K562 (cell line): ENCODE results near the gene CNIH1. TPM values are rescaled to one million over a fixed set of nuclear protein-coding genes. Genes with fewer than 3 reads are reported as not detected.

Experiments
- ATAC-seq: fragments of 200-7000 bp; cut with Tn5 transposase; 3 replicates; pipeline ENCODE4 v1.9.1; 2020; ENCODE audit warnings: moderate library complexity
- BruUV-seq: library from RNA; stranded (reverse); fragments of 400-500 nt; replicated peaks from 2 replicates; lab custom pipeline; 2021; lab: Mats Ljungman, UMichigan
- CTCF ChIA-PET: fragments of 300-600 bp; formaldehyde crosslinking; extraction: SDS; loops from one replicate; lab custom pipeline; 2021; ENCODE audit warnings: low intra/inter-chr PET ratio; lab: Yijun Ruan, JAX
- POLR2A ChIA-PET: fragments of 300-600, 350-650 bp; sonication (Branson Sonifier 250); formaldehyde crosslinking; extraction: SDS; loops from one replicate; lab custom pipeline; 2021; ENCODE audit warnings: antibody characterized with exemption, inconsistent platforms; lab: Yijun Ruan, JAX
- DNase-seq, 4 experiments: peaks; one replicate each; pipeline versions ENCODE4 v3.0.0 to v3.0.0-alpha.2; 2011 to 2018; ENCODE audit warnings: low spot score in 3 of 4, mixed read lengths in 3 of 4; ENCODE audit errors: extremely low read depth in 1 of 4
- FAIRE-seq: peaks from 2 replicates; lab custom pipeline; 2011; peaks lifted over from hg19 to GRCh38; lab: Jason Lieb, UNC
- H2AFZ ChIP-seq: 2 replicates; pipeline ENCODE4 v1.6.0; 2011; ENCODE audit warnings: low read depth, low read length, control low read depth, inconsistent platforms
- H3K27ac ChIP-seq: fragments of 200-600 bp; 3 replicates; pipeline ENCODE4 v1.8.0; 2011; ENCODE audit warnings: low read depth, mild to moderate bottlenecking, control low read depth, inconsistent platforms, low read length, moderate library complexity, mixed read lengths; ENCODE audit errors: extremely low read depth
- H3K27me3 ChIP-seq, 2 experiments: fragments of 300-600 bp in 1 of 2; 2 replicates in 1 of 2; 3 replicates in 1 of 2; pipeline versions ENCODE4 v1.6.0 to v1.8.0; 2011; ENCODE audit warnings: inconsistent platforms in 2 of 2, low read length in 2 of 2, mild to moderate bottlenecking in 1 of 2, mixed read lengths in 1 of 2, moderate library complexity in 1 of 2; ENCODE audit not compliant: control insufficient read depth in 2 of 2, insufficient read depth in 2 of 2
- H3K36me3 ChIP-seq: fragments of 300-600 bp; 3 replicates; pipeline ENCODE4 v1.8.0; 2011; ENCODE audit warnings: mild to moderate bottlenecking, low read length, inconsistent platforms; ENCODE audit not compliant: control insufficient read depth, insufficient read depth
- H3K4me1 ChIP-seq, 2 experiments: fragments of 200-600 bp in 1 of 2; replicated peaks in 1 of 2; 2 replicates in 1 of 2; 3 replicates in 1 of 2; pipeline versions ENCODE4 v1.5.1 to v1.8.0; 2011; ENCODE audit warnings: inconsistent platforms in 2 of 2, low read length in 2 of 2, mild to moderate bottlenecking in 1 of 2, mixed read lengths in 1 of 2, moderate library complexity in 1 of 2; ENCODE audit not compliant: control insufficient read depth in 2 of 2, insufficient read depth in 2 of 2
- H3K4me2 ChIP-seq: 2 replicates; pipeline ENCODE4 v1.6.1; 2011; ENCODE audit warnings: low read length, control low read depth, inconsistent platforms, mixed read lengths; ENCODE audit not compliant: insufficient read depth
- H3K4me3 ChIP-seq: fragments of 200-600 bp; sonication (generic), shearing (Covaris generic); 2 replicates; pipeline ENCODE4 v1.5.1; 2016; ENCODE audit warnings: control low read depth, inconsistent platforms
- H3K79me2 ChIP-seq: fragments of 200-600 bp; 3 replicates; pipeline ENCODE4 v1.8.0; 2011; ENCODE audit warnings: low read length, inconsistent platforms; ENCODE audit not compliant: control insufficient read depth, insufficient read depth
- H3K9ac ChIP-seq, 2 experiments: 2 replicates each; pipeline versions ENCODE4 v1.6.0 to v1.6.1; 2011; ENCODE audit warnings: low read depth in 2 of 2, low read length in 2 of 2, control low read depth in 1 of 2, inconsistent platforms in 1 of 2, mild to moderate bottlenecking in 1 of 2, mixed read lengths in 1 of 2; ENCODE audit not compliant: insufficient read depth in 1 of 2
- H3K9me1 ChIP-seq: one replicate; pipeline ENCODE4 v1.6.0; 2011; ENCODE audit warnings: inconsistent platforms, mild to moderate bottlenecking, low read length, moderate library complexity; ENCODE audit not compliant: control insufficient read depth, insufficient read depth
- H3K9me3 ChIP-seq: replicated peaks from 2 replicates; pipeline ENCODE4 v1.5.1; 2011; ENCODE audit warnings: low read depth, low read length, inconsistent platforms; ENCODE audit not compliant: control insufficient read depth, insufficient read depth
- H4K20me1 ChIP-seq: replicated peaks from 2 replicates; pipeline ENCODE4 v1.6.1; 2011; ENCODE audit warnings: low read length, inconsistent platforms, mixed read lengths; ENCODE audit not compliant: control insufficient read depth, insufficient read depth
- ATF7 ChIP-seq: fragments of 450-650 bp; IDR thresholded peaks from 2 replicates; pipeline ENCODE4 v1.7.1; 2014; ENCODE audit warnings: mild to moderate bottlenecking, moderate library complexity
- BCOR ChIP-seq: fragments of 450-650 bp; IDR thresholded peaks from 2 replicates; pipeline ENCODE4 v1.6.1; 2016
- BRD9 ChIP-seq: fragments of 450-650 bp; IDR thresholded peaks from 2 replicates; pipeline ENCODE4 v1.6.1; 2018; ENCODE audit warnings: low read depth; ENCODE audit not compliant: partially characterized antibody
- EHMT2 ChIP-seq: fragments of 450-650 bp; IDR thresholded peaks from 2 replicates; pipeline ENCODE4 v1.6.1; 2018; ENCODE audit warnings: antibody characterized with exemption
- ETV1 ChIP-seq: fragments of 450-650 bp; conservative IDR thresholded peaks from 2 replicates; pipeline ENCODE4 v1.6.1; 2016; ENCODE audit warnings: missing genetic modification characterization, control low read depth, low read depth, missing compliant biosample characterization
- GATAD2A ChIP-seq: fragments of 450-650 bp; IDR thresholded peaks from 2 replicates; pipeline ENCODE4 v1.6.1; 2017
- MCM2 ChIP-seq: fragments of 450-650 bp; IDR thresholded peaks from 2 replicates; pipeline ENCODE4 v1.6.1; 2017; ENCODE audit warnings: low read depth, mild to moderate bottlenecking
- MIER1 ChIP-seq: fragments of 450-650 bp; IDR thresholded peaks from 2 replicates; pipeline ENCODE4 v1.6.1; 2016; ENCODE audit warnings: antibody characterized with exemption, mild to moderate bottlenecking, low read depth
- MTA2 ChIP-seq: fragments of 450-650 bp; IDR thresholded peaks from 2 replicates; pipeline ENCODE4 v1.6.1; 2016; ENCODE audit warnings: low read depth
- NFIC ChIP-seq: fragments of 450-650 bp; IDR thresholded peaks from 2 replicates; pipeline ENCODE4 v1.6.1; 2017; ENCODE audit warnings: mild to moderate bottlenecking, inconsistent platforms
- NKRF ChIP-seq: fragments of 450-650 bp; IDR thresholded peaks from 2 replicates; pipeline ENCODE4 v1.6.1; 2016; ENCODE audit warnings: borderline replicate concordance
- OTX1 ChIP-seq: fragments of 450-650 bp; formaldehyde crosslinking; IDR thresholded peaks from 2 replicates; pipeline ENCODE4 v1.4.0; 2022; ENCODE audit warnings: mild to moderate bottlenecking
- PHB2 ChIP-seq: fragments of 450-650 bp; IDR thresholded peaks from 2 replicates; pipeline ENCODE4 v1.6.1; 2017; ENCODE audit warnings: low read depth
- SMAD4 ChIP-seq: fragments of 250-450 bp; sonication (Bioruptor Pico); conservative IDR thresholded peaks from 2 replicates; pipeline ENCODE4 v1.8.0; 2021; ENCODE audit warnings: inconsistent platforms, mild to moderate bottlenecking, moderate library complexity
- SMARCA4 ChIP-seq: fragments of 450-650 bp; IDR thresholded peaks from 2 replicates; pipeline ENCODE4 v1.6.1; 2016
- SMARCE1 ChIP-seq: fragments of 450-650 bp; IDR thresholded peaks from 2 replicates; pipeline ENCODE4 v1.7.1; 2016; ENCODE audit warnings: mild to moderate bottlenecking
- TAL1 ChIP-seq: fragments of 450-650 bp; IDR thresholded peaks from 2 replicates; pipeline ENCODE4 v1.6.1; 2016; ENCODE audit warnings: mild to moderate bottlenecking
- THRB ChIP-seq: fragments of 450-650 bp; formaldehyde crosslinking; conservative IDR thresholded peaks from 2 replicates; pipeline ENCODE4 v1.4.0; 2022; ENCODE audit warnings: mild to moderate bottlenecking, missing genetic modification characterization
- ZBTB2 ChIP-seq: fragments of 450-650 bp; IDR thresholded peaks from 2 replicates; pipeline ENCODE4 v1.6.1; 2016; ENCODE audit warnings: antibody characterized with exemption
- ZNF282 ChIP-seq: sonication (generic); formaldehyde crosslinking; IDR thresholded peaks from 2 replicates; pipeline ENCODE4 v1.8.1; 2023; ENCODE audit warnings: missing genetic modification reagents
- WGBS: fragments of 100-300 bp; shearing (Covaris generic); methylation state at CpG from one replicate; pipeline ENCODE4 v1.1.6; 2016; ENCODE audit warnings: low coverage, mixed read lengths; ENCODE audit not compliant: insufficient coverage; ENCODE audit errors: missing lambda C conversion rate; 5-methylcytosine and 5-hydroxymethylcytosine counted together
- in situ Hi-C: fragments of 300-500 bp; cut with MboI; formaldehyde crosslinking; loops from 4 replicates; pipeline ENCODE4 v1.15.0; 2018; ENCODE audit warnings: inconsistent platforms, mixed read lengths
- intact Hi-C: fragments of 100-400 bp; cut with micrococcal nuclease; formaldehyde crosslinking; loops from 2 replicates; pipeline ENCODE4 v1.14.2; 2022
- polyA plus RNA-seq, 8 experiments: library from polyadenylated mRNA; depleted of rRNA in 4 of 8; stranded (reverse) in 5 of 8; unstranded in 3 of 8; fragments of >200 nt; fragmentation: Nextera tagmentation in 2 of 8; fragmentation: Illumina TruSeq in 1 of 8; extraction: Ambion mirVana in 2 of 8; extraction: Trizol in 1 of 8; gene quantifications; 2 replicates each; pipeline versions ENCODE4 v1.2.1 to v1.2.3, GENCODE V29; 2011 to 2014; ENCODE audit warnings: inconsistent platforms in 1 of 8, missing spikeins in 1 of 8
- total RNA-seq, 7 experiments: library from RNA; depleted of rRNA in 6 of 7; stranded (reverse); fragments of >200 nt in 6 of 7; fragmentation: Illumina TruSeq in 2 of 7; extraction: Trizol in 2 of 7; gene quantifications; 2 replicates each; pipeline versions ENCODE4 v1.2.1 to v1.2.3, GENCODE V29; 2011 to 2021; ENCODE audit warnings: low replicate concordance in 1 of 7

Gene CNIH1
- total and polyA plus RNA-seq, 9 of the 15 experiments (the other 6 are each of a cell fraction or from before 2014, with no cell fraction given), result 13.9 to 283 (median 77.3) TPM

DNA sequence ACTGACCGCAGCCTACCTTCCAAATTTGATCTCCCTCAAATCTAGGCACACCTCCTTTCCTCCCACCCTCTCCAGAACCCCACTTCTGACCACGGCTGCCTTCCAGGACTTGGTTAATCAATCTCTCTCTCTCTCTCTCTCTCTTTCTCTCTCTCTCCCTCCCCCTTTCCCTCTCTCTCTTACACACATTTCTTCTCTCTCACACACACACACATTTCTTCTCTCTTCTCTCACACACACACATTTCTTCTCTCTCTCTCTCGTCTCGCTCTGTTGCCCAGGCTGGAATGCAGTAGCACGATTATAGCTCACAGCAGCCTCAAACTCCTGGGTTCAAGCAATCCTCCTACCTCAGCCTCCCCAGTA is 48.1 kb upstream of the CNIH1 start:
- no peak for FAIRE-seq
- H3K79me2 ChIP-seq, result peaks cover 33% of the 10 kb centered on the region
- CTCF ChIA-PET, result no interaction called here
- TF ChIP-seq SMAD4 (CRISPR knock-in tag) (no peak), TAL1 (no peak), ZBTB2 (0 out of 2 replicates have a peak, but pooled peaks have one; percentile 52), THRB (CRISPR knock-in tag) (0 out of 2 replicates have a peak, but pooled peaks have one; percentile 39), OTX1 (peak; percentile 78), BCOR (peak; percentile 61), ETV1 (no peak), MTA2 (0 out of 2 replicates have a peak, but pooled peaks have one; percentile 26), MIER1 (0 out of 2 replicates have a peak, but pooled peaks have one; percentile 46), ZNF282 (CRISPR knock-in tag) (no peak), SMARCA4 (0 out of 2 replicates have a peak, but pooled peaks have one; percentile 40), MCM2 (no peak), EHMT2 (peak; percentile 60), BRD9 (peak; percentile 20), PHB2 (peak; percentile 31; the same call in 1 of the 2 replicates), SMARCE1 (peak; percentile 59; the same call in 1 of the 2 replicates), ATF7 (0 out of 2 replicates have a peak, but pooled peaks have one; percentile 5), NFIC (0 out of 2 replicates have a peak, but pooled peaks have one; percentile 13), GATAD2A (0 out of 2 replicates have a peak, but pooled peaks have one; percentile 72), NKRF (peak; percentile 65; the same call in 1 of the 2 replicates)

More for the DNA sequence above, 48.1 kb upstream of the CNIH1 start:
- peak overlapping the region; percentile 82 for H3K27ac ChIP-seq
- in situ Hi-C loops (no loop called here), intact Hi-C loops (loop anchor here (2.0 kb wide), 1 partner anchor 48 kb away; the partner anchor contains the start of gene CNIH1)
- no peaks in the 10 kb centered on the region for H3K9me3 ChIP-seq
- no peaks in the 10 kb centered on the region for H3K27me3 ChIP-seq
- peak overlapping the region; percentile 88 for H3K4me3 ChIP-seq
- 31% methylated on average over 5 of the region's 5 CpGs for WGBS
- no peaks in the 10 kb centered on the region for H4K20me1 ChIP-seq
- H2AFZ ChIP-seq, result peak overlapping the region; percentile 98
- H3K4me2 ChIP-seq, result peak overlapping the region; percentile 89
- no TSS peak for BruUV-seq
- H3K9ac ChIP-seq, result peak overlapping the region; percentile 70 to 81; a peak in 3 of 4 replicates
- POLR2A ChIA-PET, result interaction anchor here (2.1 kb wide), 1 partner anchor 47 kb away, joined by 6 read pairs; no protein-coding TSS in a partner anchor
- DNase-seq (no peak), ATAC-seq (peak; percentile 15)
- H3K9me1 ChIP-seq, result no peaks in the 10 kb centered on the region
- no peaks in the 10 kb centered on the region for H3K36me3 ChIP-seq
- H3K4me1 ChIP-seq, result peaks cover 9 to 20% of the 10 kb centered on the region in 2 experiments
